IMR-90 (cell line): ENCODE measurements around the gene ZNF329. TPM values are rescaled to one million over a fixed set of nuclear protein-coding genes. Genes with fewer than 3 reads are reported as not detected.

Experiments
- ATAC-seq: fragments of 200-7000 bp; cut with Tn5 transposase; 2 replicates; pipeline ENCODE4 v1.9.1; 2020; ENCODE audit warnings: low read depth, mild to moderate bottlenecking, moderate library complexity
- BruUV-seq: library from RNA; stranded (reverse); fragments of 400-500 nt; replicated peaks from 2 replicates; lab custom pipeline; 2021; lab: Mats Ljungman, UMichigan
- CTCF ChIA-PET: fragments of 300-600 bp; formaldehyde crosslinking; extraction: SDS; loops from one replicate; lab custom pipeline; 2021; ENCODE audit warnings: antibody characterized with exemption; lab: Yijun Ruan, JAX
- POLR2A ChIA-PET: fragments of 300-600 bp; sonication (Branson Sonifier 250); formaldehyde crosslinking; loops from one replicate; lab custom pipeline; 2022; ENCODE audit warnings: antibody characterized with exemption; ENCODE audit not compliant: unreplicated experiment; lab: Charles Lee
- DNase-seq: peaks from one replicate; pipeline ENCODE4 v3.0.0; 2013
- H2AFZ ChIP-seq: replicated peaks from 2 replicates; pipeline ENCODE3; 2013; ENCODE audit warnings: low read length, mild to moderate bottlenecking; ENCODE audit not compliant: poor library complexity
- H2AK5ac ChIP-seq: 2 replicates; pipeline ENCODE4 v1.6.1; 2013; ENCODE audit warnings: low read depth, low read length, inconsistent platforms
- H2AK9ac ChIP-seq: replicated peaks from 2 replicates; pipeline ENCODE3; 2013; ENCODE audit warnings: mild to moderate bottlenecking, low read depth, low read length, moderate library complexity; ENCODE audit not compliant: poor library complexity
- H2BK120ac ChIP-seq: 2 replicates; pipeline ENCODE4 v1.6.1; 2013; ENCODE audit warnings: low read depth, low read length, inconsistent platforms
- H2BK15ac ChIP-seq: 3 replicates; pipeline ENCODE4 v1.6.1; 2013; ENCODE audit warnings: low read depth, low read length, inconsistent platforms
- H2BK20ac ChIP-seq: 2 replicates; pipeline ENCODE4 v1.6.1; 2013; ENCODE audit warnings: low read depth, mild to moderate bottlenecking, inconsistent platforms, low read length, moderate library complexity
- H2BK5ac ChIP-seq: 2 replicates; pipeline ENCODE4 v1.6.1; 2013; ENCODE audit warnings: mild to moderate bottlenecking, low read depth, low read length, inconsistent platforms; ENCODE audit not compliant: poor library complexity, severe bottlenecking
- H3K14ac ChIP-seq: replicated peaks from 2 replicates; pipeline ENCODE4 v1.6.1; 2013; ENCODE audit warnings: low read depth, low read length, inconsistent platforms
- H3K18ac ChIP-seq: 2 replicates; pipeline ENCODE4 v1.6.1; 2013; ENCODE audit warnings: low read depth, low read length, control low read depth
- H3K23ac ChIP-seq: 2 replicates; pipeline ENCODE4 v1.6.1; 2013; ENCODE audit warnings: low read depth, low read length, inconsistent platforms
- H3K27ac ChIP-seq: 2 replicates; pipeline ENCODE4 v1.5.1; 2013; ENCODE audit warnings: mild to moderate bottlenecking, control low read depth, low read length; ENCODE audit not compliant: insufficient read depth
- H3K27me3 ChIP-seq: 2 replicates; pipeline ENCODE4 v1.6.1; 2013; ENCODE audit warnings: low read length; ENCODE audit not compliant: control insufficient read depth, insufficient read depth
- H3K36me3 ChIP-seq: 2 replicates; pipeline ENCODE4 v1.6.1; 2013; ENCODE audit warnings: low read length, mixed read lengths; ENCODE audit not compliant: control insufficient read depth, insufficient read depth
- H3K4ac ChIP-seq: 2 replicates; pipeline ENCODE4 v1.6.1; 2013; ENCODE audit warnings: low read depth, low read length, inconsistent platforms
- H3K4me1 ChIP-seq: 2 replicates; pipeline ENCODE4 v1.6.1; 2013; ENCODE audit warnings: low read length, mixed read lengths; ENCODE audit not compliant: control insufficient read depth, insufficient read depth
- H3K4me2 ChIP-seq: 2 replicates; pipeline ENCODE4 v1.6.1; 2013; ENCODE audit warnings: low read depth, mild to moderate bottlenecking, control low read depth, low read length, moderate library complexity
- H3K4me3 ChIP-seq: 2 replicates; pipeline ENCODE4 v1.5.1; 2013; ENCODE audit warnings: low read depth, mild to moderate bottlenecking, control low read depth, low read length, moderate library complexity; ENCODE audit not compliant: insufficient read depth
- H3K56ac ChIP-seq: 2 replicates; pipeline ENCODE4 v1.6.1; 2013; ENCODE audit warnings: low read length, inconsistent platforms; ENCODE audit not compliant: insufficient read depth; ENCODE audit errors: extremely low read depth
- H3K79me1 ChIP-seq, 2 experiments: 2 replicates each; pipeline ENCODE4 v1.6.1; 2013; ENCODE audit warnings: low read length in 2 of 2, inconsistent platforms in 1 of 2, low read depth in 1 of 2
- H3K9ac ChIP-seq: 2 replicates; pipeline ENCODE4 v1.6.1; 2013; ENCODE audit warnings: low read depth, low read length, control low read depth
- H3K9me1 ChIP-seq: 2 replicates; pipeline ENCODE4 v1.6.1; 2013; ENCODE audit warnings: low read length, inconsistent platforms; ENCODE audit not compliant: insufficient read depth
- H3K9me3 ChIP-seq: 2 replicates; pipeline ENCODE4 v1.6.1; 2013; ENCODE audit warnings: low read length; ENCODE audit not compliant: control insufficient read depth, insufficient read depth
- H4K20me1 ChIP-seq: 2 replicates; pipeline ENCODE4 v1.6.1; 2013; ENCODE audit warnings: low read length, inconsistent platforms; ENCODE audit not compliant: insufficient read depth
- H4K5ac ChIP-seq: 2 replicates; pipeline ENCODE4 v1.6.1; 2013; ENCODE audit warnings: mild to moderate bottlenecking, low read depth, low read length, control low read depth
- H4K8ac ChIP-seq, 2 experiments: 2 replicates each; pipeline ENCODE4 v1.6.1; 2013; ENCODE audit warnings: low read depth in 2 of 2, low read length in 2 of 2, control low read depth in 1 of 2, inconsistent platforms in 1 of 2
- H4K91ac ChIP-seq: 2 replicates; pipeline ENCODE4 v1.6.1; 2013; ENCODE audit warnings: low read depth, low read length, inconsistent platforms; ENCODE audit not compliant: insufficient read depth
- BHLHE40 ChIP-seq: fragments of 150-350 bp; IDR thresholded peaks from 2 replicates; pipeline ENCODE4 v1.6.1; 2016; ENCODE audit warnings: mild to moderate bottlenecking, low read depth, low read length
- CEBPB ChIP-seq: IDR thresholded peaks from 2 replicates; pipeline ENCODE4 v1.6.1; 2012; ENCODE audit warnings: low read depth, low read length, improper control_type of control experiment
- CHD1 ChIP-seq: IDR thresholded peaks from 2 replicates; pipeline ENCODE4 v1.6.1; 2012; ENCODE audit warnings: low read depth, low read length, improper control_type of control experiment
- CTCF ChIP-seq: conservative IDR thresholded peaks from 2 replicates; pipeline ENCODE4 v1.5.1; 2012; ENCODE audit warnings: mild to moderate bottlenecking, low read depth, low read length, improper control_type of control experiment
- ELK1 ChIP-seq: fragments of 150-350 bp; IDR thresholded peaks from 2 replicates; pipeline ENCODE4 v1.6.1; 2016; ENCODE audit warnings: low read depth, mild to moderate bottlenecking, low read length, moderate library complexity, borderline replicate concordance
- FOS ChIP-seq: fragments of 150-350 bp; IDR thresholded peaks from 2 replicates; pipeline ENCODE4 v1.6.1; 2016; ENCODE audit warnings: low read depth, low read length
- MAFK ChIP-seq: IDR thresholded peaks from 2 replicates; pipeline ENCODE4 v1.6.1; 2012; ENCODE audit warnings: low read depth, low read length, improper control_type of control experiment
- MAZ ChIP-seq: IDR thresholded peaks from 2 replicates; pipeline ENCODE4 v1.6.1; 2012; ENCODE audit warnings: low read depth, mild to moderate bottlenecking, low read length, improper control_type of control experiment, moderate library complexity, borderline replicate concordance
- NFE2L2 ChIP-seq: fragments of 150-350 bp; IDR thresholded peaks from 2 replicates; pipeline ENCODE4 v1.6.1; 2016; ENCODE audit warnings: low read depth, mild to moderate bottlenecking, low read length
- POLR2A ChIP-seq: IDR thresholded peaks from 2 replicates; pipeline ENCODE4 v1.6.1; 2012; ENCODE audit warnings: mild to moderate bottlenecking, low read depth, low read length
- RAD21 ChIP-seq: IDR thresholded peaks from 2 replicates; pipeline ENCODE4 v1.6.1; 2012; ENCODE audit warnings: low read length, improper control_type of control experiment
- RCOR1 ChIP-seq: IDR thresholded peaks from 2 replicates; pipeline ENCODE4 v1.6.1; 2012; ENCODE audit warnings: mild to moderate bottlenecking, low read length, improper control_type of control experiment; ENCODE audit not compliant: insufficient replicate concordance
- RFX5 ChIP-seq: IDR thresholded peaks from 2 replicates; pipeline ENCODE4 v1.8.0; 2012; ENCODE audit warnings: low read depth, mild to moderate bottlenecking, low read length, moderate library complexity
- SMC3 ChIP-seq: fragments of 150-350 bp; IDR thresholded peaks from 2 replicates; pipeline ENCODE4 v1.6.1; 2016; ENCODE audit warnings: low read depth, mild to moderate bottlenecking, antibody characterized with exemption, low read length, moderate library complexity
- USF2 ChIP-seq: fragments of 150-350 bp; IDR thresholded peaks from 2 replicates; pipeline ENCODE4 v1.6.1; 2017; ENCODE audit warnings: mild to moderate bottlenecking, antibody characterized with exemption, low read length, low read depth
- WGBS, 2 experiments: methylation state at CpG; one replicate each; pipeline versions ENCODE4 v1.1.5 to v1.1.7; 2013; ENCODE audit warnings: missing lambda C conversion rate in 2 of 2; ENCODE audit not compliant: insufficient read length in 1 of 2; ENCODE audit errors: extremely low coverage in 2 of 2; 5-methylcytosine and 5-hydroxymethylcytosine counted together
- dilution Hi-C: fragments of 300-500 bp; cut with HindIII; formaldehyde crosslinking; loops from one replicate; pipeline ENCODE4 v1.14.3; 2018; ENCODE audit warnings: low sequenced_read_pairs; ENCODE audit not compliant: unreplicated experiment
- in situ Hi-C: fragments of 300-500 bp; cut with MboI; formaldehyde crosslinking; loops from 3 replicates; pipeline ENCODE4 v1.14.3; 2019; ENCODE audit warnings: low sequenced_read_pairs, inconsistent platforms, mixed read lengths
- intact Hi-C: fragments of 100-400 bp; cut with micrococcal nuclease; formaldehyde crosslinking; loops from 2 replicates; pipeline ENCODE4 v1.10.0; 2022
- polyA plus RNA-seq, 3 experiments: library from polyadenylated mRNA; depleted of rRNA; stranded (reverse); fragments of >200 nt; gene quantifications; 2 replicates each; pipeline ENCODE4 v1.2.3, GENCODE V29; 2012; ENCODE audit warnings: low replicate concordance in 1 of 3
- total RNA-seq: library from RNA; depleted of rRNA; stranded (reverse); fragments of >200 nt; gene quantifications from 2 replicates; pipeline ENCODE4 v1.2.3, GENCODE V29; 2012

The ZNF329 gene
- total and polyA plus RNA-seq, 2 of the 4 experiments (the other 2 are of a cell fraction): 4.7 to 16.8 TPM

GRCh38 chr19:58086825-58087710 is 63.5 kb downstream of the ZNF329 start:
- ChIA-PET POLR2A (no interaction called here), CTCF (no interaction called here)
- no peak overlapping the region for H2BK20ac ChIP-seq
- no peak overlapping the region for H2BK5ac ChIP-seq
- no peak overlapping the region for H2BK120ac ChIP-seq
- H3K18ac ChIP-seq: no peak overlapping the region
- H3K79me1 ChIP-seq: no peaks in the 10 kb centered on the region
- intact Hi-C loops: no loop called here
- H3K4ac ChIP-seq: no peak overlapping the region
- no peaks in the 10 kb centered on the region for H3K27me3 ChIP-seq
- no peaks in the 10 kb centered on the region for H3K4me1 ChIP-seq
- H3K14ac ChIP-seq: no peak overlapping the region
- ATAC-seq: no peak
- H4K20me1 ChIP-seq: no peaks in the 10 kb centered on the region
- no peak overlapping the region for H3K4me2 ChIP-seq
- peaks cover 85% of the 10 kb centered on the region for H3K9me3 ChIP-seq
- no peak overlapping the region for H3K23ac ChIP-seq
- DNase-seq: no peak
- BruUV-seq: no TSS peak
- dilution Hi-C loops: no loop called here
- no peak overlapping the region for H4K8ac ChIP-seq
- H3K9ac ChIP-seq: no peak overlapping the region
- H3K4me3 ChIP-seq: no peak overlapping the region
- in situ Hi-C loops: no loop called here
- 87% methylated on average over 3 of the region's 23 CpGs; no CpG with 5 or more reads in 1 of the 2 experiments for WGBS, 2 experiments
- H3K27ac ChIP-seq: no peak overlapping the region
- H2AFZ ChIP-seq: no peak overlapping the region
- no peaks in the 10 kb centered on the region for H3K9me1 ChIP-seq
- no peak overlapping the region for H2AK9ac ChIP-seq
- H2BK15ac ChIP-seq: no peak overlapping the region
- no peak overlapping the region for H2AK5ac ChIP-seq
- no peak overlapping the region for H3K56ac ChIP-seq
- H4K5ac ChIP-seq: no peak overlapping the region
- H3K36me3 ChIP-seq: peaks cover 35% of the 10 kb centered on the region
- H4K91ac ChIP-seq: no peak overlapping the region
- no peak for TF ChIP-seq POLR2A
- no peak for TF ChIP-seq CEBPB
- no peak for TF ChIP-seq BHLHE40
- TF ChIP-seq NFE2L2: no peak
- TF ChIP-seq FOS: no peak
- TF ChIP-seq SMC3: no peak
- no peak for TF ChIP-seq CTCF
- no peak for TF ChIP-seq ELK1
- no peak for TF ChIP-seq RAD21
- no peak for TF ChIP-seq USF2
- no peak for TF ChIP-seq RCOR1
- no peak for TF ChIP-seq CHD1
- no peak for TF ChIP-seq MAZ
- no peak for TF ChIP-seq RFX5
- TF ChIP-seq MAFK: no peak
